GM10248 (cell line): ENCODE measurements around the gene RGP1.

ENCODE experiments used
- CTCF ChIA-PET: fragments of 300-600 bp; sonication (Branson Sonifier 250); formaldehyde crosslinking; extraction: SDS; loops from one replicate; lab custom pipeline; 2021; ENCODE audit warnings: antibody characterized with exemption; lab: Yijun Ruan, JAX
- POLR2A ChIA-PET: fragments of 350-650 bp; sonication (Branson Sonifier 250); formaldehyde crosslinking; extraction: SDS; loops from one replicate; lab custom pipeline; 2020; ENCODE audit warnings: antibody characterized with exemption; lab: Yijun Ruan, JAX
- DNase-seq: peaks from one replicate; pipeline ENCODE4 v3.0.0; 2012; ENCODE audit errors: extremely low spot score
- TF ChIP-seq, protein P1 (sequence below): IDR thresholded peaks from 2 replicates; pipeline ENCODE4 v1.5.1; 2012; ENCODE audit warnings: mild to moderate bottlenecking, low read depth; ENCODE audit errors: extremely low read depth, missing control alignments, control extremely low read depth

Gene RGP1

DNA sequence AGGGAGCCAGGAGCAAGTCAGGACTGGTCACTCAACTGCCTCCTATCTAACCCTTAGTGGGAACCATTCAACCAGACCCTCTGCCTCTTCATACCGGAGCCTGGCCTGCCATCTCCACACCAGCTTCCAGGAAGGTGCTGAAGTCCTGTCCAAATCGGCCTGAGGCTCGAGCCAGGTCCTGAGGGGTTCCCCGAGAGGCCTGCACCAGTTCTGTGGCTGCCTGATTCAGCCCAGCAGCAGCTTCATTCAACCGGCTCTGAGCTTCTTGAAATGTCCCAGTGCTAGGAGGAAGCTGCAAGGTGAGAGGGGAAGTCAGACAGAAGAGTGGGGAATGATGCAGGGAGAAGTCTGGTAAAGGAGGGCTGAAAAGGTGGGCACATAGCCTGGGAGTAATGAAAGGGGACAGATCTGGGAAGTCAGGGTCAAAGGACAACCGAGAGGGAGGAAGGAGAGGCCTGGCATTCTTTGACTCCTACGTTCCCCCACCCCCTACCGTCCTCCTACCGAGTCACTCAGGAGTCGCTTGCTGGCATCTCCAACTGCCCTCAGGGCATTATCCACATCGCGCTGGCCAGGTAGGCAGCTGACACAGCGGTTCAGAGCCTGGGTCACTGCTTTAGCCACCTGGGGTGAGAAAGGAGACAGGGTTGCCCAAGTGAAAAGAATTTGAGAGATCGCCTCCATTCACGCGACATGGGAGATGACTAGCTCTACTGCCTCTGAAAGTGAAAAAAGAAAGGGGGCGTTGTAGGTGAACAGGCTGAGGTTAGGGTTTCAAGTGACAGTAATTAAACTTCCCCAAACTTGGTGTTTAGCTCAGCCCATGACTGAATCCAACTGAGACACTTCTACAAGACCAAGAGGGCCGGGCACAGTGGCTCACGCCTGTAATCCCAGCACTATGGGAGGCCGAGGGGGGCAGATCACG lies 37.3 kb upstream of the RGP1 start:
- POLR2A ChIA-PET = interaction anchor here (0.5 kb wide), 1 partner anchor 82 kb away, joined by 5 read pairs; no protein-coding TSS in a partner anchor
- CTCF ChIA-PET = interaction anchor here (0.9 to 19.1 kb wide), 12 partner anchors 8 to 101 kb away, joined by 3 to 224 read pairs (median 4); partner anchors contain the start of genes CREB3 and TLN1
- TF ChIP-seq, protein P1, sequence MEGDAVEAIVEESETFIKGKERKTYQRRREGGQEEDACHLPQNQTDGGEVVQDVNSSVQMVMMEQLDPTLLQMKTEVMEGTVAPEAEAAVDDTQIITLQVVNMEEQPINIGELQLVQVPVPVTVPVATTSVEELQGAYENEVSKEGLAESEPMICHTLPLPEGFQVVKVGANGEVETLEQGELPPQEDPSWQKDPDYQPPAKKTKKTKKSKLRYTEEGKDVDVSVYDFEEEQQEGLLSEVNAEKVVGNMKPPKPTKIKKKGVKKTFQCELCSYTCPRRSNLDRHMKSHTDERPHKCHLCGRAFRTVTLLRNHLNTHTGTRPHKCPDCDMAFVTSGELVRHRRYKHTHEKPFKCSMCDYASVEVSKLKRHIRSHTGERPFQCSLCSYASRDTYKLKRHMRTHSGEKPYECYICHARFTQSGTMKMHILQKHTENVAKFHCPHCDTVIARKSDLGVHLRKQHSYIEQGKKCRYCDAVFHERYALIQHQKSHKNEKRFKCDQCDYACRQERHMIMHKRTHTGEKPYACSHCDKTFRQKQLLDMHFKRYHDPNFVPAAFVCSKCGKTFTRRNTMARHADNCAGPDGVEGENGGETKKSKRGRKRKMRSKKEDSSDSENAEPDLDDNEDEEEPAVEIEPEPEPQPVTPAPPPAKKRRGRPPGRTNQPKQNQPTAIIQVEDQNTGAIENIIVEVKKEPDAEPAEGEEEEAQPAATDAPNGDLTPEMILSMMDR = no peak
- DNase-seq = peak; percentile 50

DNA sequence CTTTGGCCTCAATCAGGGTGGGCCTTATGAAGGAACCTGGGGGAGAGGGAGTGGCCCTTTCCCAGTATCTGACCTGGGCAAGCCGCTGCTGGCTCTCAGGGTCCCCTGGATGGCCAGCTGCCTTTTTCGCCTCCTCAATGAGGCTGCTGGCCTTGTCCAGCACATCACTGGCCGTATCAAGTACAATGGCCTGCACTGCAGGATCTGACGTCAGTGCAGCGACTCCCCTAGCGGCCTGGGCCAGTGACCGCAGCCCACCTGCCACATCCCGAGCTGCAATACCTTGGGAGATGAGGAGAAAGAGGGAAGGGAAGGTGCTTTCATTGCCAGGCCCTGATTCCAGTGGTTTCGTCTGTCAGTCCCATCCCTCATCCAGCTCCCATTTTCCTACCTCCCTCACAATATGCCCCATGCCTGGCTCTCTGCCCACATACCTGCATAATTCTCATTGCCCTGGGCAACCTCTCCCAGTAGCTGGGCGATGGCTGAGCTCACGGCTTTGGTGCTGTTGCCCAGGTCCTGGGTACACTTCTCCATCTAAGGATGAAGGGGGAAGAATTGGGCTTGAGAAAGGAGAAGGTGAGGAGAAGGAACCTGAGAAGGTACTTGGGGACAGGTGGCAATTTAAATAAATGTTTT lies 36.2 kb upstream of the RGP1 start:
- POLR2A ChIA-PET = interaction anchor here (0.6 kb wide), 1 partner anchor 19 kb away, joined by 3 read pairs; no protein-coding TSS in a partner anchor
- CTCF ChIA-PET = interaction anchor here (0.9 to 19.1 kb wide), 11 partner anchors 9 to 100 kb away, joined by 3 to 224 read pairs (median 7); partner anchors contain the start of genes CREB3 and TLN1
- no peak for DNase-seq
- TF ChIP-seq, protein P1 = no peak

DNA sequence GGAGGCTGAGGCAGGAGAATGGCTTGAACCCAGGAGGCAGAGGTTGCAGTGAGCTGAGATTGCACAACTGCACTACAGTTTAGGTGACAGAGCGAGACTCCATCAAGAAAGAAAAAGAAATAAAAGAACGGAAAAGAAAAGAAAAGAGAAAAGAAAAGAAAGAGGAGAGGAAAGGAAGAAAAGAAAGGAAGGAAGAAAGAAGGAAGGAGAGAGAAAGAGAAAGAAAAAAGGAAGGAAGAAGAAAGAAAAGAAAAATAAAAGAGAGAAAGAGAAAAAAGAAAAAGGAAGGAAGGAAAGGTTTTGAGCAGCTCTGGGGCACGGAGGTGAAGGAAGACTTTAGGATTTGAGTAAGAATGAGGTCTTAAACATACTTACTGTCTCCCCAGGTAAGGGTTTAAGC lies 35.5 kb upstream of the RGP1 start:
- ChIA-PET CTCF (interaction anchor here (1.2 to 19.1 kb wide), 6 partner anchors 8 to 48 kb away, joined by 3 to 224 read pairs (median 10); partner anchors contain the start of genes ARHGEF39, CREB3 and TLN1), POLR2A (interaction anchor here (0.6 to 2.1 kb wide), 3 partner anchors 17 to 19 kb away, joined by 3 to 7 read pairs (median 4); partner anchors contain the start of genes CREB3 and TLN1)
- DNase-seq = no peak
- TF ChIP-seq, protein P1 = no peak

DNA sequence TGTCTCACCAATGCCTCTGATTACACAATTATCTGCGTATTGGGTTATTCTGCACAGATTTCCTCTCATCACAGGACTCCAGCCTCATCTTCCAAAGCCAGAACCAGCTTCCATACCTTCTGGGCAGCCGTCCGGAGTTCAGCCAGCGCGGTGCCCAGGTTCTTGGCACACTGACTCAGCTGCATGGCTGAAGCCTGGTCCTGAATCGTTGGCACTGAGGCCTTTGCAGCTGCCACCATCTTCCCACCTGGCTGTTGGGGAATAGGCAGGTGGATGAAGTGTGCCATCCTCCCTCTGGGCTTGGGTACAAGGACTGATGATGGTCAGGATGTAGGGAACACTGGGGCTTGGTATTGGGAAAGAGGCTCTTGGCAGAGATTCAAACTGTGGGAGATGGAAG lies 35.0 kb upstream of the RGP1 start:
- POLR2A ChIA-PET = interaction anchor here (1.6 to 2.1 kb wide), 2 partner anchors 18 kb away, joined by 4 to 7 read pairs; partner anchors contain the start of genes CREB3 and TLN1
- TF ChIP-seq, protein P1 = no peak
- no peak for DNase-seq
- CTCF ChIA-PET = interaction anchor here (0.9 to 19.1 kb wide), 7 partner anchors 9 to 67 kb away, joined by 3 to 224 read pairs (median 7); partner anchors contain the start of genes ARHGEF39, CREB3 and TLN1

DNA sequence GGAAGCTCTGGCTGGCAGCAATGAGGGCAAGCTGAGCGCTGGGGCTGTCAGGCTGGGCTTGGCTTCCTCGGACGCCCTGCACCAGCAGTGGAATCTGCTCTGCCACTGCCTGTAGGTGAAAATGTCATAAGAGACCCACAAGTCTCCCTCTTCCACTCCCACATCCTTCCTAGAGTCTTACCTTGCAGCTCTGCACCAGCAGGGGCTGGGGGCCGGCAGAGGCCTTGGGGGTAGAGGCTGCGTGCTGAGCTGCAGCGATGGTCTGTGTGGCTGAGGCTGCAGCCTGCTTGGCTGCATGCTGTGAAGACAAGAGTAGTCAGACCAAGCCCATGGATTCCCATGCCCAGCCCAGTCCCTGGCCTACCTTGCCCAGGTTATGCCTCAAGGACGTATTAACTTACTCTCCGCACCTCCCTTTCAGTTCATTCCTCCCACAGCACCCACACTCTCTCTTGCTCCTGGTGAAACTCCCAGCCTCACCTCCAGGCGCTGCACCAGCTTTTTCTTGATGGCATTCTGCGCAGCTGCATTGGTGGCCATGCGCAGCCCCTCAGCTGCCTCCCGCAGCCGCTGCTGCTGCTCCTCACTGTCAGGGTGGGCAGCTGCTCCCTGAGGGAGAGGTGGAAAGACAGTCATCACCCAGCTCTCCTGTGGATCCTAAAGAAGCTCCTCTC lies 34.4 kb upstream of the RGP1 start:
- TF ChIP-seq, protein P1 = no peak
- no peak for DNase-seq
- ChIA-PET POLR2A (interaction anchor here (1.6 to 2.1 kb wide), 2 partner anchors 17 to 18 kb away, joined by 4 to 7 read pairs; partner anchors contain the start of genes CREB3 and TLN1), CTCF (interaction anchor here (0.9 to 19.1 kb wide), 7 partner anchors 9 to 112 kb away, joined by 3 to 224 read pairs (median 5); partner anchors contain the start of genes ARHGEF39, CREB3 and TLN1)

DNA sequence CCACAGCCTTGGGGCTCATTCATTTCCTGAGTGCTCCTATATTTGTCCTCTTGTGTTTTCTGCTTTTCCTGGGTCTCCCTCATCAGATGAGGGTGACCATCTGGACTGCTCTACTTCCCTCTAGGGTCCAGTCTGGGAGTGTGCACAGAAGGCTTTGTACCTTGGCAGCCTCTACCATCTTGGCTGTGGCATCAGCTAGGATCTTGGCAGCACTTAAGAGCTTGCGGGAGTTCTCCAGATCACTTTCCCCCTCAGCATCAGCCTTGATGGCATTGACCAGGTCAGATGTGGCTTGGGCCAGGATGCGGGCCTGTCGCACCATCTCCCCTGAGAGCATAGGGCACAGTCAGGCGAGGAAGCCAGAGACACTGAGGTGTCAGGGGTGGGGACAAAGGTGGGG lies 32.9 kb upstream of the RGP1 start:
- CTCF ChIA-PET = interaction anchor here (1.0 to 19.1 kb wide), 5 partner anchors 11 to 112 kb away, joined by 3 to 224 read pairs (median 5); partner anchors contain the start of genes CREB3 and TLN1

More for the DNA sequence above, 32.9 kb upstream of the RGP1 start:
- TF ChIP-seq, protein P1 = no peak
- no peak for DNase-seq
- POLR2A ChIA-PET = no interaction called here
